ENCODE results near the gene KIF20B.

The KIF20B gene

DNA sequence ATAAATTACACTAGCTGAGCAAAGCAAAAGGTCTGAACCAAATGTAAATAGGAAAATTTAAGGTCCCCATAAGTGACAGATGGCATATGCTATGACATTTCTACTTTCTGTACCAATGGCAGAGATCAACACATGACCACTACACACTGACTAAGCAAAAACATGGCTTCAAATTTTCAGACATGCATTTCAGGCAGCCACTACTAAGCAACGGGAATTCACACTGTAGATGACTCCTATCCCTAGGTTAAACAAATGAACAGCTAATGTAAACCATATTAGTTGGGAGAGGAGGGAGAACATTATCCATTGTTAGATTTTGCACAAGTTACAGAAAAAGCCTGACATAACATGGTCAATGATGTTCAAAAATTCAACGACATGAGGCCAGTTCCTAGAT is 11.4 kb upstream of the KIF20B start:
- TF ChIP-seq, protein P1, sequence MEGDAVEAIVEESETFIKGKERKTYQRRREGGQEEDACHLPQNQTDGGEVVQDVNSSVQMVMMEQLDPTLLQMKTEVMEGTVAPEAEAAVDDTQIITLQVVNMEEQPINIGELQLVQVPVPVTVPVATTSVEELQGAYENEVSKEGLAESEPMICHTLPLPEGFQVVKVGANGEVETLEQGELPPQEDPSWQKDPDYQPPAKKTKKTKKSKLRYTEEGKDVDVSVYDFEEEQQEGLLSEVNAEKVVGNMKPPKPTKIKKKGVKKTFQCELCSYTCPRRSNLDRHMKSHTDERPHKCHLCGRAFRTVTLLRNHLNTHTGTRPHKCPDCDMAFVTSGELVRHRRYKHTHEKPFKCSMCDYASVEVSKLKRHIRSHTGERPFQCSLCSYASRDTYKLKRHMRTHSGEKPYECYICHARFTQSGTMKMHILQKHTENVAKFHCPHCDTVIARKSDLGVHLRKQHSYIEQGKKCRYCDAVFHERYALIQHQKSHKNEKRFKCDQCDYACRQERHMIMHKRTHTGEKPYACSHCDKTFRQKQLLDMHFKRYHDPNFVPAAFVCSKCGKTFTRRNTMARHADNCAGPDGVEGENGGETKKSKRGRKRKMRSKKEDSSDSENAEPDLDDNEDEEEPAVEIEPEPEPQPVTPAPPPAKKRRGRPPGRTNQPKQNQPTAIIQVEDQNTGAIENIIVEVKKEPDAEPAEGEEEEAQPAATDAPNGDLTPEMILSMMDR (IDR thresholded peaks at IDR 0.05; ENCODE audit: low read depth, low read length): no peak
- no peak for DNase-seq (ENCODE audit: extremely low read depth, low read depth)

DNA sequence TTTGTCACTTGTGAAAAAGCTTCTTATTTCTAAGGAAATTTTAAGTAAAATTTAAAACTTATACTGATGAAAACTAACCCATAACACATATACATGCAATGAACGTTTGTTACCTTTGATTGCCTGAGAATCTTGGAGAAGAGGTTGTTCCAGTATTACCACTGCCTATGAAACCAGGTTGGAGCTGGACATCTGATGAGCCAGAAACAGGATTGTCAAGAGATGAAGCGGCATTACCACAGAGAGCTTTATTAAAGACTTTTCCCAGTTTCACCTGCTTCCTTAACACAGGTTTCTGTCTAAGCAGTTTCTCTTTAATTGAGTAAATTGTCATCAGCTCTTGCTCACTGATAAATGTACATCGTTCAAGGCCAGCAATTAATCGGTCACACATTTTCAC is 9.0 kb upstream of the KIF20B start:
- no peak for DNase-seq (ENCODE audit: extremely low read depth, low read depth)

DNA sequence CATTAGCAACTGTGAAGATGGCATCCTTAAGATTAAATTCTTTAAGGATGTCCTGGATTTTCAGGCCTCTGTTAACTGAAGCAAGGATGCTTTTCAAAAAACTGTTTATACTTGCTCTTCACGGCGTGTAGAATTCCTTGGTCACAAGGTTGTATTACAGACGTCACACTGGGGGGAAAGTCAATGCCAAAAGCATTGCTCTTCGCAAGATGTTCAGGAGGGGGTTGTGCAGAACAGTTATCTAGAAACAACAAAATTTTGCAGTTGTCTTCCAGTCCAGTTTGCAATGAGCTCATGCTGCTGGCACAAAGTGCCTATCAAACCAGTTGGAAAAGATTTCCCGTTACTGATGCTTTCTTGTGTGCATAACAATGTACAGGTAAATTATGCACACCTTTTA is 8.2 kb upstream of the KIF20B start:
- TF ChIP-seq, protein P1 (IDR thresholded peaks at IDR 0.05; ENCODE audit: low read depth, low read length): no peak
- DNase-seq (ENCODE audit: extremely low read depth, low read depth): no peak

More for the DNA sequence above, 9.0 kb upstream of the KIF20B start:
- TF ChIP-seq, protein P1 (IDR thresholded peaks at IDR 0.05; ENCODE audit: low read depth, low read length): no peak

DNA sequence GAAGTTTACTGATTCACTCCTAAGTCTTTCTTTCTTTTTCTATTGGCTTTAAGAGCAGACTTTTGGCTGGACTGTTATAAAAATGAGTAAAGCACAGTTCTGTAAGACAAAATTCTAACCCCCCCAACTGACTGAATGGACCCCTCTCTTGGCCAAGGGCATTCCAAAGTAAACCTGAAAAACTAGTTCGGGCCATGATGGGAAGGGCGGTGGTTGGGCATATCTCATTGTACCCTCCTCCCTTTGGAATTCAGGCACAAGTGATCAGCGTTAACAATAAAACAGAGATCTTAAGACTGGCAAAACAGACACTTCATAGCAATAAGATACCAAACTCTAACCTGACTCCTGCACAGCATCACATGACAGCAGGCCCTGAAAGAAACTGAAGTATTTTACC is 6.1 kb upstream of the KIF20B start:
- TF ChIP-seq, protein P1 (IDR thresholded peaks at IDR 0.05; ENCODE audit: low read depth, low read length): no peak

DNA sequence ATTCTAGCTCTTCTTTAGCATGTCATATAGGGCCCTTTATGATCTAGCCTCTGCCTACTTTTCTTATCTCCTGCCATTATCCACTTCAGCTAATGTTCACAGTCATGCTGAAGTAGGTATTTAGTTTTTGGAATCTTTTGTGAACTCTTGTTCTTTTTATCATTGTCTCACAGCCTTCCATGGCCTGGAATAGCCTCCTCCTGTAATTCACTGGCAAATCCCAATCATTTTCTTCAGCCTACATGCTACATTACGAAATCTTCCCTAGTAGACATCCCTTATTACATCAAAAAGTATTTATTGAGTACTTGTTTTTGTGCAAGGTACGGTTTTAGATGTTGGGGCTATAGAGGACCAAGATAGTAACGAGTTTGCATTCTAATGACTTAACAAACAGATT is 3.4 kb upstream of the KIF20B start:
- TF ChIP-seq, protein P1 (IDR thresholded peaks at IDR 0.05; ENCODE audit: low read depth, low read length): no peak
- no peak for DNase-seq (ENCODE audit: extremely low read depth, low read depth)

More for the DNA sequence above, 6.1 kb upstream of the KIF20B start:
- no peak for DNase-seq (ENCODE audit: extremely low read depth, low read depth)

DNA sequence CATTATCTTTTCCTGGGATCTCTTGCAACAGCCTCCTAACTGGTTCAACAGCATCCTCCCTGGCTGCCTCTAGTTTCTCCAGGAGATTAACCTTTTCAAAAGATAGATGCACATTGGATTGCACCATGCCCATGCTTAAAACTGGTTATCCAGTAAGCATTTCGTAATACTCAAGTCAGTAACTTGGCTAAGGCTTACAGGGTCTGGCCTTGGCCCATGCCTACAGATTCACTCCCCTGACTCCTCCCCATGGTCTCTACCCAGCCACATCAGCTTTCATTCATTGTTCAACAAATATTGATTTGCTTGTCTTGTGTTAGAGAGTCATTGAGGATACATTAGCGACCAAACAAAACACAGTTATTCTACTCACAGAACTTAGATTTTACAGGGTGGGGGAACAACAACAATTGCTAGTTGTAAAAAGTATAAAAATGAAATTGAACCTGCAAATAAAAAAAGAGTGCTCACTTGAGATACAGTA is 1.8 kb upstream of the KIF20B start:
- DNase-seq (ENCODE audit: extremely low read depth, low read depth): no peak
- TF ChIP-seq, protein P1 (IDR thresholded peaks at IDR 0.05; ENCODE audit: low read depth, low read length): no peak

DNA sequence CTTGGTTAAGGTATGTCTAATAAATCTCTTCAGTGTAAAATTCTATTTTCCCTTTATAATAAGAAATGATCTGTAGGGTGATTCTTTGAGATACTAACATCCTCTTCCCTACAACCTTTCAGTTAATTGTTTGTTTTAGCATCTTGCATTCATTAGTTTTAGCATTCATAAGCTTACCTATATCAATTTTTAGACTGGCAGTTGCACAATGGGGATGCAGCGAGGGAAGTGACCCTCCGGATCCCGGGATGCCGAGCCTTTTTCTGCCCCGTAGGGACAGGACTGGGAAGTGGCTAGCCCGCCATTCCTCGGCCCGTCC is 508 bp upstream of the KIF20B start:
- no peak for DNase-seq (ENCODE audit: extremely low read depth, low read depth)
- TF ChIP-seq, protein P1 (IDR thresholded peaks at IDR 0.05; ENCODE audit: low read depth, low read length): no peak

Measured in AG09319 (cell line).